C4-2B (cell line): ENCODE measurements around the gene C2orf74.
A peak's percentile ranks its signal among the peaks of the same experiment; 100 is the strongest.

Experiments
- H3K27ac ChIP-seq: fragments of 450-650 bp; 2 replicates; pipeline ENCODE4 v1.5.1; 2017
- ZFX ChIP-seq: fragments of 450-650 bp; IDR thresholded peaks from 2 replicates; pipeline ENCODE4 v1.6.1; 2017
- TF ChIP-seq, protein P1 (sequence below): fragments of 450-650 bp; conservative IDR thresholded peaks from 2 replicates; pipeline ENCODE4 v1.5.1; 2017; ENCODE audit warnings: mild to moderate bottlenecking

C2orf74 gene

DNA sequence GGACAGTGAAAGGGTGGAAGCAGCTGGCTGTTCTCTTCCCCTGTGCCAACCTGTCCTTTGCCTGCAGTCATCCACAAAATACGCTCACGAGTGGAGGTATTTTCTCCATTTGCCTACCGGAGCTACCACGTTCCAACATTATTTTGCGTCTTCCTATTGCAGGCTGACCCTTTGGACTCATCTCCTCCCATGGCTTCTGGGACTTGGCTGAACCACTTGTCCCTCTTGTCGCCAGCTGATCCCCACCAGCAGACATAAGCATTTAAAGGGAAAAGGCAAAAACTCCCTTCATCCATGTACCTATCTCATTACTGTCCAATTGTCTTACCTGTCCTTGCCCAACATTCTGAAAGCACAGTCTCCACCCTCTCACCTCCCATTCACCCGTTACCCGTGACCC is 13.0 kb downstream of the C2orf74 start:
- TF ChIP-seq ZFX: no peak
- TF ChIP-seq, protein P1, sequence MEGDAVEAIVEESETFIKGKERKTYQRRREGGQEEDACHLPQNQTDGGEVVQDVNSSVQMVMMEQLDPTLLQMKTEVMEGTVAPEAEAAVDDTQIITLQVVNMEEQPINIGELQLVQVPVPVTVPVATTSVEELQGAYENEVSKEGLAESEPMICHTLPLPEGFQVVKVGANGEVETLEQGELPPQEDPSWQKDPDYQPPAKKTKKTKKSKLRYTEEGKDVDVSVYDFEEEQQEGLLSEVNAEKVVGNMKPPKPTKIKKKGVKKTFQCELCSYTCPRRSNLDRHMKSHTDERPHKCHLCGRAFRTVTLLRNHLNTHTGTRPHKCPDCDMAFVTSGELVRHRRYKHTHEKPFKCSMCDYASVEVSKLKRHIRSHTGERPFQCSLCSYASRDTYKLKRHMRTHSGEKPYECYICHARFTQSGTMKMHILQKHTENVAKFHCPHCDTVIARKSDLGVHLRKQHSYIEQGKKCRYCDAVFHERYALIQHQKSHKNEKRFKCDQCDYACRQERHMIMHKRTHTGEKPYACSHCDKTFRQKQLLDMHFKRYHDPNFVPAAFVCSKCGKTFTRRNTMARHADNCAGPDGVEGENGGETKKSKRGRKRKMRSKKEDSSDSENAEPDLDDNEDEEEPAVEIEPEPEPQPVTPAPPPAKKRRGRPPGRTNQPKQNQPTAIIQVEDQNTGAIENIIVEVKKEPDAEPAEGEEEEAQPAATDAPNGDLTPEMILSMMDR: no peak

DNA sequence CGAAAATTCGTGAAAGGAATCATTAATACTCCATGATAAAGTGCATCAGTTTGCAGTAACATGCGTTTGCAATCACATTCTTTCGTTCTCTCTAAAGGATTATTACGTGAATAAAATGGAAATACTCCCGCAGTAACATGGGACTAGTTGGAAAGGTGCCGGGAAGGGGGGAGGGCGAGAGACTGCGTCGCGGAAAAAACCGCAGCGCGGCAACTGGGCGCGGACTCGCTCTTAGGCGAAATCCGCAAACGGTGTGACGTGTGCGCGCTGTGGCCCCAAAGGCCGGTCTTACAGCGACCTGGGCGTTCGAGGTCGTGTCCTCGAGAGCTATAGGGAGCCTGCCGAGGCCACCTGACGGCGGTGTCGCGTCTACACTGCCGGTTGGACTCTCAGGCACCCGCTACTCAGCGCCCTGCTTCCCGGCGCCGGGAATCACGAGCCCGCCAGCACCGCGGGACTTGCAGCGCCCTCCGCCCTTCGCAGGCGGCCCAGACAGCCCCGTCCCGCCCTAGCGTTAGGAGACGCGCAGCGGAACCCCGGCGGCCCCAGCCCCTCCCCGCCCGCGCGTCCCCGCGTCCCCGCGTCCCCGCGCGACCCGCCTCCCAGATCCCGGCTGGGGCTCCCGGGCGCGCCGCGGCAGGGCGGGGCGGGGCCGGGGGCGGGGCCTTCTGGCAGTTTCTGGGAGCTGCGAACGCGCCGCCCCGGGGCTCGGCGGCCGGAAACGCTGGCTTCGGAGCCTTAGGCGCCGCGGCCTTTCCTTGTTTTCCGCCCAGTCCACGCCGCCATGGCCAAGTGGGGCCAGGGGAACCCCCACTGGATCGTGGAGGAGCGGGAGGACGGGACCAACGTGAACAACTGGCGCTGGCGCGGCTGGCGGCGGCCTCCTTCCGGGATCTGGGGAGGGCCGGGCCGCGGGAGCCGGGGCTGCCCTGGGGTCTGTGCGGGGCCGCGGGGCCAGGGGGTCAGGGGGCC is 15.1 kb downstream of the C2orf74 start:
- peak overlapping the region; percentile 92 for H3K27ac ChIP-seq
- TF ChIP-seq ZFX: peak; percentile 74
- TF ChIP-seq, protein P1: no peak

More for the DNA sequence above, 13.0 kb downstream of the C2orf74 start:
- H3K27ac ChIP-seq: no peak overlapping the region

DNA sequence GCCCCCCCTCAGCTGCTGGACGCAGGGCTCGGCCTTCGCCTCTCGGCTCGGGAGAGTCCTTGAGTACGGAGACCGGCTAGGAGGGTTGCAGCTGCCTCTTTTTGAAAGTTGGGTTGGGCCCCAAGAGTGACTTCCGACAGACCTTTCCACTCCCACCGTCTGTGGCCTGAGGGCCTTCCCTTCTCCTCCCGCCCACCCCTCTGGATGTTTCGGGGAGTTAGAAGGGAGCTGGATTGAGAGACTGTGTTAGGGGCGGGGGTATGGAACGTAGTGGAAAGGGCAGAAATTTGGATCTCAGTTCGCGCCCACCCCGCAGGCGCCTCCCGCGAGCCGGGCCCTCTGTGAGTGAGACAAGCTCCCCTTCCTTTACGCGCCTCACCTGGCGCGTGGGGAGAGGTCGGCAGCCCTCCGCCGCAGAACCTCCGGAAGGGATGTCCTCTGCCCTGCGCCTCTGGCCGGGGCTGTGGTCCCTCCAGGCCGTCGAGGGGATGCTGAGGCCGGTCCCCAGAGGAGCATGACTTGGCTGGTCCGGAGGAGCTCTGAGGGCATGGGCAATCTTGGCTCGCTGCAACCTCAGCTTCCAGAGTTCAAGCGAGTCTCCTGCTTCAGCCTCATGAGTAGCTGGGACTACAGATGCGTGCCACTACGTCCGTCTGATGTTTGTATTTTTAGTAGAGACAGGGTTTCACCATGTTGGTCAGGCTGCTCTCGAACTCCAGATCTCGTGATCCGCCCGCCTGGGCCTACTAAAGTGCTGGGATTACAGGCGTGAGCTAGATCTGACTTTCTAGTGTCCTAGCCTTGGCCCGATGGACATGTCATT is 15.9 kb downstream of the C2orf74 start:
- peak overlapping the region; percentile 92 for H3K27ac ChIP-seq
- peak; percentile 54 for TF ChIP-seq ZFX
- TF ChIP-seq, protein P1: no peak

DNA sequence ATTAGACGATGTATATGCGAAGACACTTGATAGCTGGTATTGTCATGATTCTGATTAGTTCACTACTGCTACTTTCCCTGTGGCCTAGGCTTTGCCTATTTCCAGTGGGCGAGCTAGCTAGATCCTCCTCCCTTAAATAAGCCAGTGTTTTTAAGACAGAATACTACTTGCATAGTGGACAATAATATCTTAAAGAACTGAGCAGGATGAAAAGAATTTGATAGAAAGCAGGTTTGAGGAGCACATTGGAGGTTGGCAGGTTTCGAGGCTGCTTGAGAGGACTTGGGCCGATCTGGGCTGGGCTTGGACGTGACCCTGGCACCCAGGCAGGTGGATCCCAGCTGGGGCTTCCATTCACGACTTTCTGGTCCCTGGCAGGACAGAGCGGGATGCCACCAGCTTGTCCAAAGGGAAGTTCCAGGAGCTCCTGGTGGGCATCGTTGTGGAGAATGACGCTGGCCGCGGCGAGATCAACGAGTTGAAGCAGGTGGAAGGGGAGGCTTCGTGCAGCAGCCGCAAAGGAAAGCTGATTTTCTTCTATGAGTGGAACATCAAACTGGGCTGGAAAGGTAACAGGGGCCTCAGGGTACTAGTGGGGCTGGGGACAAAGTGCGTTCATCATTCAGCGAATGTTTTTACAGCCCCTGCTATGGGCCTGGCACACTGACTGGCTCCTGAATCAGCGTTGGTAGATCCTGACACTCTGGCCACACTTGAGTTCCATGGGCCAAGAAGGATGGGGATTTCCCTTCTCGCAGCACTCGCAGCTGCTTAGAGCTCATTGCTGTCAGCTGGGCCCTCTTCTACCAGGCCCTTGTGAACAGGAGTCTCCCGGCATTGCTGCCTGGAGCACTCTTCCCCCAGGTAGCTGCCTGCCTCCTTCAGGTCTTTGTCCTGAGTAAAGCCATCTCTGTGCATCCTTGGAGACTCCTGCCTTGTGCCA is 16.9 kb downstream of the C2orf74 start:
- no peak overlapping the region; the same call in 1 of the 2 replicates for H3K27ac ChIP-seq
- TF ChIP-seq, protein P1: no peak
- TF ChIP-seq ZFX: no peak

DNA sequence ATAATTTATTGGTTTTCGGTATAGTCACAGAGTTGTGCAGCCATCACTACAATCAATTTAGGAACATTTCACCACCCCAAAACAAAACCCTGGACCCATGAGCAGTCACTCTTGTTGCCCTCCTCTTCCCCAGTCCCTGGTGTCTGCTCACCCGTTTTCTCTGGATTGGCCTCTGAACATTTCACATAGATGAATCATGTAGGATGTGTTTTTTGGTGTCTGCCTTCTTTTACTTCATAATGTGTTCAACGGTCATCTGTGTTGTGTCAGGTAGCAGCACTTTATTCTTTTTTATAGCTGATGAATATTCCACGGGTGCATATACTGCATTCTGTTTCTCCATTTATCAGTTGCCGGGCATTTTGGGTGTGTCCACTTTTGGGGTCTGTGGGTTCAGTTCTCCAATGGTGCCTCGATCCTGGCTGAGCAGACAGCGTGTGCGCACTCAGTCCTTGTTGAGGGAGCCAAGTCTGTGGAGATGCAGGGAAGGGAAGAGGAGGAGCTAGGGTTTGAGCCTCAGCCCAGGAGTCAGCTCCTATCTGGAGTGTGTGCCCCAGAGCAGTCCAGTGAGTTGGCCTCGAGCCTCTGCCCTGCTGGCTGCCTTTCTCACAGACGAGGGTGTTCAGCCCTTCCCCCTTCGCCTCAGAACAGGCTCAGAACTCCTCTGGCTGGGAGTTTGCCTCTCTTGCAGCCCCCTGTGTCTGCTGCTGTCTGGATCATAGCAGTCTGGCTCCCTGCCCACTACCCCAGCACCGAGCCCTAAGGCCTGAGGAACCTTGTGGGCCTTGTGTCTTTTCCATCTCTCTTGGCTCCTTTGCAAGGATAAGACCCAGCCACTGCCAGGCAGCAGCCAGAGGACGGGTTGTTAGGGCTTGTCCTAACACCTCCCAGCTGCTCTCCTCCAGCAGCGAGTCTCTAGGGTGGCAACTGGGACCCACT is 18.0 kb downstream of the C2orf74 start:
- H3K27ac ChIP-seq: no peak overlapping the region
- TF ChIP-seq, protein P1: no peak
- TF ChIP-seq ZFX: no peak

DNA sequence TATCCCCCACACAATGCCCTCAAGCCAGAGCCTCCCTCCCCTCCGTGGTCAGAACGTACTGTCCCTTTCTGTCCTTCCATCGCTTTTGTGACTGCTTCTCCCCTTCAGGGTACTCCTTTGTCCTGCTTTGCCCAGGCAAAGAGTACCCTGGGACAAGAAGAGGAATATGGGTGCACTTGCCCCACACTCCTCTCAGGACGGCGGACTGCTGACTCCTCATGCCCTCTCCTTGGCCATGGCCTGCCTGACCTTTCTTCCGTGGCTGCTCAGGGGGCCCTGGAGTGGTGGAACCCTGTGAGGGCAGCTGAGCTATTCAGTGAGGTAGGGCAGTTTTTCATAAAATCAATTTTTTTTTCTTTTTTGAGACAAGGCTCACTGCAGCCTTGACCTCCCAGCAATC is 18.7 kb downstream of the C2orf74 start:
- no peak overlapping the region for H3K27ac ChIP-seq

More for the DNA sequence above, 18.7 kb downstream of the C2orf74 start:
- TF ChIP-seq, protein P1: no peak
- no peak for TF ChIP-seq ZFX
